ENCODE measurements around the gene PNCK.
"Not testable (repeated sequence)": the region's sequence is repeated elsewhere in the genome, so short reads cannot be mapped to it uniquely, and the experiment has no call there.

The PNCK gene

GRCh38 chrX:153673428-153674218 lies at the start of gene PNCK:
Gene PNCK, minus strand, starts transcription at chrX:153673813. Its CDS starts 737 bp downstream, at chrX:153673076.
- Mint-ChIP-seq H3K4me3 (peak within 1 kb of the TSS; percentile 52 to 59), H3K9me3 (no peaks in the 10 kb centered on the region), H3K27ac (no peak within 1 kb of the TSS), H3K27me3 (peaks cover 30% of the 10 kb centered on the region), H3K4me1 (peaks cover 6% of the 10 kb centered on the region)
- DNase-seq (no peak), ATAC-seq (no peak)

GRCh38 chrX:153722704-153723350 lies 49.2 kb upstream of the PNCK start:
- Mint-ChIP-seq H3K4me3 (peak overlapping the region; percentile 90 to 91), H3K27me3 (no peaks in the 10 kb centered on the region), H3K4me1 (peaks cover 46% of the 10 kb centered on the region), H3K9me3 (no peaks in the 10 kb centered on the region), H3K27ac (peak overlapping the region; percentile 88 to 91)
- ATAC-seq: no peak
- DNase-seq: no peak

- no peak for DNase-seq
- Mint-ChIP-seq H3K4me3 (no peak overlapping the region), H3K27ac (no peak overlapping the region), H3K4me1 (peaks cover 23% of the 10 kb centered on the region), H3K9me3 (no peaks in the 10 kb centered on the region), H3K27me3 (no peaks in the 10 kb centered on the region)
- no peak for ATAC-seq
Observed at GRCh38 chrX:153719701-153720100, 46.1 kb upstream of the PNCK start.

GRCh38 chrX:153719238-153719637 lies 45.6 kb upstream of the PNCK start:
- DNase-seq: no peak
- H3K27me3 Mint-ChIP-seq: no peaks in the 10 kb centered on the region
- peaks cover 23% of the 10 kb centered on the region for H3K4me1 Mint-ChIP-seq
- H3K9me3 Mint-ChIP-seq: no peaks in the 10 kb centered on the region
- H3K4me3 Mint-ChIP-seq: no peak overlapping the region
- H3K27ac Mint-ChIP-seq: no peak overlapping the region
- no peak for ATAC-seq

- no peaks in the 10 kb centered on the region for H3K27me3 Mint-ChIP-seq
- DNase-seq (no peak), ATAC-seq (no peak)
- peaks cover 19% of the 10 kb centered on the region for H3K4me1 Mint-ChIP-seq
- H3K4me3 Mint-ChIP-seq: no peak overlapping the region
- H3K9me3 Mint-ChIP-seq: no peaks in the 10 kb centered on the region
- H3K27ac Mint-ChIP-seq: no peak overlapping the region
Observed at GRCh38 chrX:153717445-153717844, 43.8 kb upstream of the PNCK start.

- H3K4me3 Mint-ChIP-seq: no peak overlapping the region
- no peaks in the 10 kb centered on the region for H3K27me3 Mint-ChIP-seq
- DNase-seq (no peak), ATAC-seq (no peak)
- peaks cover 8% of the 10 kb centered on the region for H3K4me1 Mint-ChIP-seq
- H3K27ac Mint-ChIP-seq: no peak overlapping the region
- H3K9me3 Mint-ChIP-seq: no peaks in the 10 kb centered on the region
Observed at GRCh38 chrX:153714256-153714655, 40.6 kb upstream of the PNCK start.

GRCh38 chrX:153709726-153710674 lies 36.4 kb upstream of the PNCK start:
- ATAC-seq: no peak
- H3K27me3 Mint-ChIP-seq: no peaks in the 10 kb centered on the region
- no peaks in the 10 kb centered on the region for H3K9me3 Mint-ChIP-seq
- no peak overlapping the region for H3K4me3 Mint-ChIP-seq
- DNase-seq: no peak
- no peak overlapping the region for H3K27ac Mint-ChIP-seq
- H3K4me1 Mint-ChIP-seq: no peaks in the 10 kb centered on the region

- Mint-ChIP-seq H3K27ac (peak overlapping the region in 1 of 2 donors; percentile 59), H3K9me3 (no peaks in the 10 kb centered on the region), H3K27me3 (no peaks in the 10 kb centered on the region), H3K4me3 (no peak overlapping the region), H3K4me1 (no peaks in the 10 kb centered on the region)
- DNase-seq (peak in 1 of 2 donors; percentile 43), ATAC-seq (peak; percentile 78)
Observed at GRCh38 chrX:153708415-153708814, 34.8 kb upstream of the PNCK start.

- Mint-ChIP-seq H3K4me1 (no peaks in the 10 kb centered on the region), H3K27ac (no peak overlapping the region), H3K27me3 (no peaks in the 10 kb centered on the region), H3K4me3 (no peak overlapping the region), H3K9me3 (no peaks in the 10 kb centered on the region)
- no peak for ATAC-seq
- DNase-seq: no peak
Observed at GRCh38 chrX:153707406-153707805, 33.8 kb upstream of the PNCK start.

GRCh38 chrX:153706799-153707198 lies 33.2 kb upstream of the PNCK start:
- H3K27me3 Mint-ChIP-seq: no peaks in the 10 kb centered on the region
- no peak overlapping the region for H3K4me3 Mint-ChIP-seq
- H3K9me3 Mint-ChIP-seq: no peaks in the 10 kb centered on the region
- DNase-seq: no peak
- no peak overlapping the region for H3K27ac Mint-ChIP-seq
- no peaks in the 10 kb centered on the region for H3K4me1 Mint-ChIP-seq
- no peak for ATAC-seq

GRCh38 chrX:153705403-153706060 lies 31.9 kb upstream of the PNCK start:
- not testable (repeated sequence) for DNase-seq, H3K4me1 Mint-ChIP-seq, H3K9me3 Mint-ChIP-seq, ATAC-seq, H3K27me3 Mint-ChIP-seq, H3K4me3 Mint-ChIP-seq
- peak overlapping the region in 1 of 2 donors; percentile 19 for H3K27ac Mint-ChIP-seq

- not testable (repeated sequence) for H3K27me3 Mint-ChIP-seq, H3K27ac Mint-ChIP-seq, H3K9me3 Mint-ChIP-seq, ATAC-seq, H3K4me3 Mint-ChIP-seq, H3K4me1 Mint-ChIP-seq, DNase-seq
Observed at GRCh38 chrX:153704631-153705402, 31.2 kb upstream of the PNCK start.

- no peaks in the 10 kb centered on the region for H3K27me3 Mint-ChIP-seq
- no peak overlapping the region for H3K27ac Mint-ChIP-seq
- ATAC-seq (no peak), DNase-seq (no peak)
- H3K4me1 Mint-ChIP-seq: no peaks in the 10 kb centered on the region
- no peaks in the 10 kb centered on the region for H3K9me3 Mint-ChIP-seq
- H3K4me3 Mint-ChIP-seq: no peak overlapping the region
Observed at GRCh38 chrX:153704021-153704526, 30.5 kb upstream of the PNCK start.

- DNase-seq (no peak), ATAC-seq (no peak)
- Mint-ChIP-seq H3K27me3 (no peaks in the 10 kb centered on the region), H3K4me1 (no peaks in the 10 kb centered on the region), H3K9me3 (no peaks in the 10 kb centered on the region), H3K27ac (no peak overlapping the region), H3K4me3 (no peak overlapping the region)
Observed at GRCh38 chrX:153703036-153703370, 29.4 kb upstream of the PNCK start.

Data from stimulated activated naive CD8-positive, alpha-beta T cell treated with anti-CD3 and anti-CD28 coated beads, Interleukin-15, amount 100 ng/mL, for 72 hours (primary cell).